Vagina (tissue), 2 donors: ENCODE measurements around the gene TBC1D26. TPM values are rescaled to one million over a fixed set of nuclear protein-coding genes. Genes with fewer than 3 reads are reported as not detected.
"Not testable (repeated sequence)": the region's sequence is repeated elsewhere in the genome, so short reads cannot be mapped to it uniquely, and the experiment has no call there.

Source experiments
- DNase-seq, 2 donors: peaks; one replicate each; pipeline ENCODE4 v3.0.0-alpha.2; 2017; ENCODE audit errors: extremely low spot score in 2 of 2
- H3K27ac ChIP-seq: fragments of 200-600 bp; sonication (generic); one replicate; pipeline ENCODE4 v1.5.1; 2019
- H3K27me3 ChIP-seq: fragments of 200-600 bp; sonication (generic); one replicate; pipeline ENCODE4 v1.5.1; 2019
- H3K36me3 ChIP-seq, 2 donors: fragments of 200-600 bp; sonication (generic); one replicate each; pipeline ENCODE4 v1.5.1; 2017 to 2019
- H3K4me1 ChIP-seq: fragments of 200-600 bp; sonication (generic); one replicate; pipeline ENCODE4 v1.5.1; 2019
- H3K4me3 ChIP-seq, 2 donors: fragments of 200-600 bp; sonication (generic); 1 replicate in 1 of 2; 2 replicates in 1 of 2; pipeline ENCODE4 v1.5.1; 2016 to 2019
- H3K9me3 ChIP-seq: fragments of 200-600 bp; sonication (generic); one replicate; pipeline ENCODE4 v1.5.1; 2019
- CTCF ChIP-seq, 3 experiments: fragments of 450-650 bp in 2 of 3; fragments of 200-600 bp in 1 of 3; sonication (generic) in 1 of 3; IDR thresholded peaks; one replicate each; pipeline ENCODE4 v1.5.1; 2017 to 2019; ENCODE audit warnings: antibody characterized with exemption in 3 of 3, mild to moderate bottlenecking in 2 of 3, moderate library complexity in 2 of 3
- POLR2A ChIP-seq, 2 donors: fragments of 450-650 bp; IDR thresholded peaks; one replicate each; pipeline ENCODE4 v1.6.1; 2017; ENCODE audit warnings: antibody characterized with exemption in 2 of 2, mild to moderate bottlenecking in 2 of 2, moderate library complexity in 2 of 2
- POLR2AphosphoS5 ChIP-seq, 2 donors: sonication (generic); formaldehyde crosslinking; IDR thresholded peaks; one replicate each; pipeline ENCODE4 v1.9.0; 2017; ENCODE audit warnings: antibody characterized with exemption in 2 of 2, mild to moderate bottlenecking in 2 of 2, low read depth in 1 of 2; ENCODE audit not compliant: insufficient read depth in 1 of 2
- intact Hi-C: fragments of 100-400 bp; cut with DNase I; formaldehyde crosslinking; loops from one replicate; pipeline ENCODE4 v1.15.1; 2023
- total RNA-seq: library from RNA; depleted of rRNA; stranded (reverse); fragments of >200 nt; gene quantifications from one replicate; pipeline ENCODE4 v1.2.3, GENCODE V29; 2016

Gene TBC1D26
- total RNA-seq, 1 donor from 2014 or later: 4.2 TPM

- Histone ChIP-seq H3K27ac (no peak overlapping the region), H3K9me3 (no peaks in the 10 kb centered on the region), H3K27me3 (no peaks in the 10 kb centered on the region), H3K4me3 (no peak overlapping the region), H3K4me1 (no peaks in the 10 kb centered on the region), H3K36me3 (no peaks in the 10 kb centered on the region)
- intact Hi-C loops: no loop called here
- DNase-seq: peak in 1 of 2 donors; percentile 34
- TF ChIP-seq CTCF (IDR thresholded peaks at IDR 0.05): no peak
- TF ChIP-seq POLR2AphosphoS5 (IDR thresholded peaks at IDR 0.05; ENCODE audit: insufficient read depth in 1 of 2, low read depth in 1 of 2): no peak
- TF ChIP-seq POLR2A (IDR thresholded peaks at IDR 0.05): no peak
Measured at GRCh38 chr17:15742051-15742795, 10.1 kb downstream of the TBC1D26 start.

- Histone ChIP-seq H3K4me3 (no peak overlapping the region), H3K27ac (no peak overlapping the region), H3K27me3 (no peaks in the 10 kb centered on the region), H3K36me3 (no peaks in the 10 kb centered on the region), H3K4me1 (no peaks in the 10 kb centered on the region), H3K9me3 (no peaks in the 10 kb centered on the region)
- DNase-seq: peak in 1 of 2 donors; percentile 85
- TF ChIP-seq CTCF (IDR thresholded peaks at IDR 0.05) (no peak), POLR2A (IDR thresholded peaks at IDR 0.05) (no peak), POLR2AphosphoS5 (IDR thresholded peaks at IDR 0.05; ENCODE audit: insufficient read depth in 1 of 2, low read depth in 1 of 2) (no peak)
- intact Hi-C loops: no loop called here
Measured at GRCh38 chr17:15742921-15743320, 10.8 kb downstream of the TBC1D26 start.

GRCh38 chr17:15744074-15744676 is 12.1 kb downstream of the TBC1D26 start:
- no peak overlapping the region for H3K27ac ChIP-seq
- H3K4me1 ChIP-seq: no peaks in the 10 kb centered on the region
- H3K9me3 ChIP-seq: no peaks in the 10 kb centered on the region
- intact Hi-C loops: no loop called here
- no peak overlapping the region for H3K4me3 ChIP-seq
- TF ChIP-seq POLR2A (IDR thresholded peaks at IDR 0.05): no peak
- DNase-seq: peak in 1 of 2 donors; percentile 79
- H3K27me3 ChIP-seq: no peaks in the 10 kb centered on the region
- no peaks in the 10 kb centered on the region for H3K36me3 ChIP-seq

- no peaks in the 10 kb centered on the region for H3K27me3 ChIP-seq
- H3K27ac ChIP-seq: no peak overlapping the region
- peak in 1 of 2 donors; percentile 55 for DNase-seq
- H3K4me1 ChIP-seq: no peaks in the 10 kb centered on the region
- intact Hi-C loops: no loop called here
- TF ChIP-seq POLR2AphosphoS5 (IDR thresholded peaks at IDR 0.05; ENCODE audit: insufficient read depth in 1 of 2, low read depth in 1 of 2) (no peak), POLR2A (IDR thresholded peaks at IDR 0.05) (no peak), CTCF (IDR thresholded peaks at IDR 0.05) (no peak)
- H3K4me3 ChIP-seq: no peak overlapping the region
- no peaks in the 10 kb centered on the region for H3K9me3 ChIP-seq
- no peaks in the 10 kb centered on the region for H3K36me3 ChIP-seq
Measured at GRCh38 chr17:15744885-15745284, 12.8 kb downstream of the TBC1D26 start.

GRCh38 chr17:15749403-15749802 is 17.3 kb downstream of the TBC1D26 start:
- DNase-seq, H3K4me3 ChIP-seq, intact Hi-C loops, H3K27me3 ChIP-seq, H3K4me1 ChIP-seq, H3K36me3 ChIP-seq, H3K9me3 ChIP-seq, H3K27ac ChIP-seq: not testable (repeated sequence)

- H3K4me1 ChIP-seq, H3K27me3 ChIP-seq, DNase-seq, intact Hi-C loops, H3K36me3 ChIP-seq, H3K9me3 ChIP-seq, H3K27ac ChIP-seq, H3K4me3 ChIP-seq: not testable (repeated sequence)
Measured at GRCh38 chr17:15768865-15769533, 36.9 kb downstream of the TBC1D26 start.

- H3K9me3 ChIP-seq, DNase-seq, H3K27ac ChIP-seq, H3K4me3 ChIP-seq, H3K27me3 ChIP-seq, intact Hi-C loops, H3K36me3 ChIP-seq, H3K4me1 ChIP-seq: not testable (repeated sequence)
Measured at GRCh38 chr17:15770679-15771078, 38.6 kb downstream of the TBC1D26 start.
